ENCODE measurements around the gene AKR1E2. TPM values are rescaled to one million over a fixed set of nuclear protein-coding genes. Genes with fewer than 3 reads are reported as not detected.

The AKR1E2 gene
- polyA plus RNA-seq, 3 donors: 0.45 to 0.74 (median 0.67) TPM

- Mint-ChIP-seq H3K4me3 (no peak overlapping the region), H3K27ac (no peak overlapping the region), H3K27me3 (ENCODE audit: low read depth in 3 of 3) (peaks cover 0 to 3% (median 0%) of the 10 kb centered on the region in 3 donors), H3K4me1 (no peaks in the 10 kb centered on the region), H3K36me3 (no peaks in the 10 kb centered on the region), H3K9me3 (no peaks in the 10 kb centered on the region)
- intact Hi-C loops (cut with micrococcal nuclease): loop anchor here (5.0 to 10.0 kb wide), 2 partner anchors 34 to 894 kb away; no protein-coding TSS in a partner anchor
- no peaks in the 10 kb centered on the region for H3K27me3 ChIP-seq (ENCODE audit: control insufficient read depth in 2 of 2, insufficient read depth in 2 of 2, low read length in 2 of 2)
- no peak overlapping the region for H3K4me3 ChIP-seq (replicated peaks in 1 of 3; ENCODE audit: low read depth in 2 of 3, low read length in 3 of 3)
- no peak overlapping the region for H3K4me2 ChIP-seq (replicated peaks; ENCODE audit: extremely low read depth, low read length, poor library complexity, severe bottlenecking)
- no peak for TF ChIP-seq CTCF (IDR thresholded peaks at IDR 0.05)
- H4K20me1 ChIP-seq (ENCODE audit: insufficient read depth, low read length): no peaks in the 10 kb centered on the region
- H3K79me2 ChIP-seq (ENCODE audit: insufficient read depth, low read length): no peaks in the 10 kb centered on the region
- H3K9me3 ChIP-seq (replicated peaks in 1 of 2; ENCODE audit: control insufficient read depth in 1 of 2, insufficient read depth in 1 of 2, low read length in 2 of 2): no peaks in the 10 kb centered on the region
- DNase-seq: no peak
- no peak overlapping the region for H3K27ac ChIP-seq (ENCODE audit: low read depth in 1 of 2, low read length in 2 of 2)
- no peak overlapping the region for H3K9ac ChIP-seq (ENCODE audit: insufficient read depth, low read length, poor library complexity, severe bottlenecking)
- no peaks in the 10 kb centered on the region for H3K4me1 ChIP-seq (ENCODE audit: control insufficient read depth in 1 of 2, insufficient read depth in 2 of 2, low read length in 2 of 2)
- H2AFZ ChIP-seq (ENCODE audit: insufficient read depth, low read depth, low read length, poor library complexity, severe bottlenecking): no peak overlapping the region
- no peaks in the 10 kb centered on the region for H3K36me3 ChIP-seq (replicated peaks in 1 of 2; ENCODE audit: control insufficient read depth in 1 of 2, insufficient read depth in 2 of 2, low read length in 2 of 2)
Measured at GRCh38 chr10:4778761-4779160, 47.2 kb upstream of the AKR1E2 start.

DNA sequence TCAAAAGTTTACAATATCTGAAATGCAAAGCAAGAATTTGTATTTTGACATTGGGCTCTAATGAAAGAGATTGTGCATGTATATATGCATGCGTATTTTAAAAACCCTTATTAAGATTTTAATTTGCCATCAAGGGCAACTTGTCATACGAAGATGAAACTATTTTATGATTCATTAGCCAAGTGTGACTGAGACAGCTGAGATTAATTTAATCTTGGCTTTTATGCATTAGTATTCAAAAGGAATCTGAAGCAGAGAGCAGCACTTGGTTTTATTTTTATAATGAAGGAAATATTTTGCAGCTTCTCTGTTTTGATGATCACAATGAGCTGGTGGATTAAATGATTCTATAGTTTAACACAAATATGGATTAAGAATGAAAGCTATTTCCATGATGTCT lies 45.9 kb upstream of the AKR1E2 start:
- Histone ChIP-seq H3K4me3 (replicated peaks in 1 of 3; ENCODE audit: low read depth in 2 of 3, low read length in 3 of 3) (no peak overlapping the region), H2AFZ (ENCODE audit: insufficient read depth, low read depth, low read length, poor library complexity, severe bottlenecking) (no peak overlapping the region), H3K79me2 (ENCODE audit: insufficient read depth, low read length) (no peaks in the 10 kb centered on the region), H3K27ac (ENCODE audit: low read depth in 1 of 2, low read length in 2 of 2) (no peak overlapping the region), H3K9me3 (replicated peaks in 1 of 2; ENCODE audit: control insufficient read depth in 1 of 2, insufficient read depth in 1 of 2, low read length in 2 of 2) (no peaks in the 10 kb centered on the region), H3K36me3 (replicated peaks in 1 of 2; ENCODE audit: control insufficient read depth in 1 of 2, insufficient read depth in 2 of 2, low read length in 2 of 2) (no peaks in the 10 kb centered on the region), H3K27me3 (ENCODE audit: control insufficient read depth in 2 of 2, insufficient read depth in 2 of 2, low read length in 2 of 2) (no peaks in the 10 kb centered on the region), H3K4me1 (ENCODE audit: control insufficient read depth in 1 of 2, insufficient read depth in 2 of 2, low read length in 2 of 2) (no peaks in the 10 kb centered on the region), H3K4me2 (replicated peaks; ENCODE audit: extremely low read depth, low read length, poor library complexity, severe bottlenecking) (no peak overlapping the region), H3K9ac (ENCODE audit: insufficient read depth, low read length, poor library complexity, severe bottlenecking) (no peak overlapping the region), H4K20me1 (ENCODE audit: insufficient read depth, low read length) (no peaks in the 10 kb centered on the region)
- no peak for TF ChIP-seq CTCF (IDR thresholded peaks at IDR 0.05)
- H3K27ac Mint-ChIP-seq: no peak overlapping the region
- no peaks in the 10 kb centered on the region for H3K36me3 Mint-ChIP-seq
- H3K4me1 Mint-ChIP-seq: no peaks in the 10 kb centered on the region
- peaks cover 0 to 2% (median 0%) of the 10 kb centered on the region in 3 donors for H3K27me3 Mint-ChIP-seq (ENCODE audit: low read depth in 3 of 3)
- DNase-seq: no peak
- WGBS (ENCODE audit: insufficient coverage): no CpG with 5 or more reads among the region's 2 CpGs
- intact Hi-C loops (cut with micrococcal nuclease): no loop called here
- no peak overlapping the region for H3K4me3 Mint-ChIP-seq
- H3K9me3 Mint-ChIP-seq: no peaks in the 10 kb centered on the region

All from CD14-positive monocyte (primary cell).